Peyer's patch (tissue), 4 donors: ENCODE results near the gene OGN.

Experiments
- POLR2A ChIP-seq, 2 donors: fragments of 450-650 bp; IDR thresholded peaks; one replicate each; pipeline ENCODE4 v1.5.1; 2017; ENCODE audit warnings: antibody characterized with exemption in 2 of 2, mild to moderate bottlenecking in 2 of 2, moderate library complexity in 2 of 2
- TF ChIP-seq, protein P1 (sequence below), 6 experiments: fragments of 450-650 bp in 4 of 6; fragments of 200-600 bp in 2 of 6; sonication (generic) in 1 of 6; IDR thresholded peaks; one replicate each; pipeline ENCODE4 v1.5.1; 2017 to 2019; ENCODE audit warnings: antibody characterized with exemption in 6 of 6, mild to moderate bottlenecking in 3 of 6, moderate library complexity in 1 of 6

DNA sequence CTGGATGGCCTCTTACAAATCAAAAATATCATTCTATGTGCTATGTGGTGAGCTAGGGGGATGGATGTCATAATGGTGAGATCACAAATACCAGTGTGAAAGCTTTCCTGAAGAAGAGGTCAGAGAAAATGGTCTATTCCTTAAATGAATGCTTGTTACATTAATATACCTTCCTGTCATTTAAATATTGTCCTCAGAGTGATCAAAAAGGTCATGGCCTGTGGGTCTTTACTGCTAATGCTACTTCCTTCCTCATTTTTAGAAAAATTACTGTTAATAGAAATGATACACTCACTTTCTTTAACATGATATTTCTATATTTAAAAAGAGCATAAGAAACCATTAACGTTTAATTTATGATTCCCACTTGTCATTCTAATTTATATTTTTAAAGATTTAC, 10.2 kb upstream of the OGN start:
- TF ChIP-seq POLR2A (IDR thresholded peaks at IDR 0.05): no peak
- TF ChIP-seq, protein P1, sequence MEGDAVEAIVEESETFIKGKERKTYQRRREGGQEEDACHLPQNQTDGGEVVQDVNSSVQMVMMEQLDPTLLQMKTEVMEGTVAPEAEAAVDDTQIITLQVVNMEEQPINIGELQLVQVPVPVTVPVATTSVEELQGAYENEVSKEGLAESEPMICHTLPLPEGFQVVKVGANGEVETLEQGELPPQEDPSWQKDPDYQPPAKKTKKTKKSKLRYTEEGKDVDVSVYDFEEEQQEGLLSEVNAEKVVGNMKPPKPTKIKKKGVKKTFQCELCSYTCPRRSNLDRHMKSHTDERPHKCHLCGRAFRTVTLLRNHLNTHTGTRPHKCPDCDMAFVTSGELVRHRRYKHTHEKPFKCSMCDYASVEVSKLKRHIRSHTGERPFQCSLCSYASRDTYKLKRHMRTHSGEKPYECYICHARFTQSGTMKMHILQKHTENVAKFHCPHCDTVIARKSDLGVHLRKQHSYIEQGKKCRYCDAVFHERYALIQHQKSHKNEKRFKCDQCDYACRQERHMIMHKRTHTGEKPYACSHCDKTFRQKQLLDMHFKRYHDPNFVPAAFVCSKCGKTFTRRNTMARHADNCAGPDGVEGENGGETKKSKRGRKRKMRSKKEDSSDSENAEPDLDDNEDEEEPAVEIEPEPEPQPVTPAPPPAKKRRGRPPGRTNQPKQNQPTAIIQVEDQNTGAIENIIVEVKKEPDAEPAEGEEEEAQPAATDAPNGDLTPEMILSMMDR (IDR thresholded peaks at IDR 0.05): no peak
